Posterior vena cava (tissue), 2 donors: ENCODE data around the gene PCNP. TPM values are rescaled to one million over a fixed set of nuclear protein-coding genes. Genes with fewer than 3 reads are reported as not detected.
"Not testable (repeated sequence)": the region's sequence is repeated elsewhere in the genome, so short reads cannot be mapped to it uniquely, and the experiment has no call there.

Experiments
- DNase-seq: peaks from one replicate; pipeline ENCODE4 v3.0.0-alpha.2; 2020; ENCODE audit warnings: low spot score
- intact Hi-C, 2 donors: fragments of 100-400 bp; cut with DNase I; formaldehyde crosslinking; loops; one replicate each; pipeline versions ENCODE4 v1.14.1 to v1.14.2; 2022 to 2023
- long read RNA-seq, 2 donors: library from polyadenylated mRNA; unstranded; transcript quantifications; one replicate each; pipeline ENCODE4 v2.0.0, GENCODE V29; 2020 to 2021
- total RNA-seq, 2 donors: library from RNA; stranded (reverse); fragmentation: NEBNext Ultra II Directional; extraction: Animal tissue kit (Norgen Biotek cat#: 25700); gene quantifications; one replicate each; pipeline ENCODE4 v1.2.1, GENCODE V29; 2021
- donor health status: DM: yes; HTN: yes; CAD: no.
- donor health status: DM: yes; HTN: yes; CAD: no.

The PCNP gene
- 100 to 1,000 TPM; 184 to 223 TPM for total RNA-seq
- long read RNA-seq, donor 1, transcript PCNP-202 (5 exons, 2,165 nt) = minor isoform, 31 of 95 reads
- long read RNA-seq, donor 1, transcript PCNP-201 (5 exons, 2,342 nt) = major isoform, 42 of 95 reads
- long read RNA-seq, donor 1, partial matches to known transcripts = 5 of 95 reads
- long read RNA-seq, donor 1, other reads (novel, unspliced or antisense) = 8 of 95 reads
- long read RNA-seq, donor 2, transcript PCNP-204 (4 exons, 2,028 nt) = minor isoform, 23 of 316 reads
- long read RNA-seq, donor 2, transcript PCNP-201 (5 exons, 2,342 nt) = minor isoform, 117 of 316 reads
- long read RNA-seq, donor 2, transcript PCNP-207 (5 exons, 786 nt) = minor isoform, 9 of 316 reads
- long read RNA-seq, donor 2, transcript PCNP-202 (5 exons, 2,165 nt) = major isoform, 122 of 316 reads
- long read RNA-seq, donor 2, partial matches to known transcripts = 15 of 316 reads
- long read RNA-seq, donor 2, other reads (novel, unspliced or antisense) = 26 of 316 reads

GRCh38 chr3:101573449-101574387, at the start of gene PCNP:
TSS of gene PCNP (plus strand) at chr3:101574180. CDS start at chr3:101574216, 36 bp downstream.
- intact Hi-C loops = loop anchor here in 1 of 2 donors (10.0 kb wide), 1 partner anchor 101 kb away; the partner anchor contains the start of gene ZBTB11
- peak; percentile 100 for DNase-seq

- intact Hi-C loops = no loop called here
Measured at GRCh38 chr3:101527441-101527840, 46.5 kb upstream of the PCNP start.

GRCh38 chr3:101527906-101528305, 46.1 kb upstream of the PCNP start:
- intact Hi-C loops = no loop called here
- no peak for DNase-seq

More at GRCh38 chr3:101527441-101527840, 46.5 kb upstream of the PCNP start:
- no peak for DNase-seq

GRCh38 chr3:101529816-101530685, 43.9 kb upstream of the PCNP start:
- intact Hi-C loops = no loop called here
- no peak for DNase-seq

GRCh38 chr3:101530686-101531047, 43.3 kb upstream of the PCNP start:
- DNase-seq = no peak
- intact Hi-C loops = no loop called here

GRCh38 chr3:101531473-101532086, 42.4 kb upstream of the PCNP start:
- DNase-seq = no peak
- intact Hi-C loops = no loop called here

- intact Hi-C loops = no loop called here
- no peak for DNase-seq
Measured at GRCh38 chr3:101532783-101533602, 41.0 kb upstream of the PCNP start.

GRCh38 chr3:101533603-101533968, 40.4 kb upstream of the PCNP start:
- no peak for DNase-seq
- intact Hi-C loops = no loop called here

- intact Hi-C loops = loop anchor here in 1 of 2 donors (5.0 kb wide), 1 partner anchor 1588 kb away; no protein-coding TSS in a partner anchor
- DNase-seq = no peak
Measured at GRCh38 chr3:101535221-101535620, 38.8 kb upstream of the PCNP start.

- no peak for DNase-seq
- intact Hi-C loops = loop anchor here in 1 of 2 donors (5.0 kb wide), 1 partner anchor 1589 kb away; no protein-coding TSS in a partner anchor
Measured at GRCh38 chr3:101536266-101536665, 37.7 kb upstream of the PCNP start.

- DNase-seq = not testable (repeated sequence)
- intact Hi-C loops = loop anchor here in 1 of 2 donors (5.0 kb wide), 1 partner anchor 1590 kb away; no protein-coding TSS in a partner anchor
Measured at GRCh38 chr3:101536955-101537354, 37.0 kb upstream of the PCNP start.

- DNase-seq = no peak
- intact Hi-C loops = no loop called here
Measured at GRCh38 chr3:101542957-101543356, 31.0 kb upstream of the PCNP start.

GRCh38 chr3:101544161-101544850, 29.7 kb upstream of the PCNP start:
- DNase-seq = no peak
- intact Hi-C loops = no loop called here

GRCh38 chr3:101548527-101549105, 25.4 kb upstream of the PCNP start:
- intact Hi-C loops = no loop called here
- DNase-seq = no peak

- no peak for DNase-seq
- intact Hi-C loops = no loop called here
Measured at GRCh38 chr3:101549473-101549872, 24.5 kb upstream of the PCNP start.

GRCh38 chr3:101551359-101552081, 22.5 kb upstream of the PCNP start:
- intact Hi-C loops = not testable (repeated sequence)

More at GRCh38 chr3:101551359-101552081, 22.5 kb upstream of the PCNP start:
- not testable (repeated sequence) for DNase-seq
